HG02840 (cell line): ENCODE results near the gene NAALADL2.
"Not testable (repeated sequence)": the region's sequence is repeated elsewhere in the genome, so short reads cannot be mapped to it uniquely, and the experiment has no call there.

Experiments used
- ATAC-seq: cut with Tn5 transposase; IDR thresholded peaks from one replicate; pipeline ENCODE4 v1.9.1; 2021; ENCODE audit warnings: mild to moderate bottlenecking, moderate library complexity, moderate number of reproducible peaks; ENCODE audit not compliant: unreplicated experiment, low FRiP score

Gene NAALADL2

GRCh38 chr3:175121225-175121624 is 262.1 kb downstream of the NAALADL2 start:
- no peak for ATAC-seq

- no peak for ATAC-seq
These were observed 268.0 kb downstream of the NAALADL2 start for GRCh38 chr3:175127075-175127662.

- ATAC-seq, result no peak
These were observed 270.0 kb downstream of the NAALADL2 start for GRCh38 chr3:175129126-175129525.

- no peak for ATAC-seq
These were observed 270.4 kb downstream of the NAALADL2 start for GRCh38 chr3:175129571-175129970.

- ATAC-seq, result not testable (repeated sequence)
These were observed 272.7 kb downstream of the NAALADL2 start for GRCh38 chr3:175131866-175132265.

GRCh38 chr3:175132706-175133105 is 273.6 kb downstream of the NAALADL2 start:
- ATAC-seq, result not testable (repeated sequence)

- ATAC-seq, result no peak
These were observed 285.2 kb downstream of the NAALADL2 start for GRCh38 chr3:175144368-175144767.

- ATAC-seq, result no peak
These were observed 287.1 kb downstream of the NAALADL2 start for GRCh38 chr3:175146258-175146657.

- no peak for ATAC-seq
These were observed 290.5 kb downstream of the NAALADL2 start for GRCh38 chr3:175149675-175150074.

GRCh38 chr3:175150812-175151401 is 291.8 kb downstream of the NAALADL2 start:
- ATAC-seq, result no peak

- no peak for ATAC-seq
These were observed 294.5 kb downstream of the NAALADL2 start for GRCh38 chr3:175153595-175153994.

- no peak for ATAC-seq
These were observed 296.0 kb downstream of the NAALADL2 start for GRCh38 chr3:175155172-175155571.

GRCh38 chr3:175159202-175159601 is 300.1 kb downstream of the NAALADL2 start:
- ATAC-seq, result no peak

- ATAC-seq, result no peak
These were observed 302.2 kb downstream of the NAALADL2 start for GRCh38 chr3:175161291-175161690.

GRCh38 chr3:175163686-175164085 is 304.6 kb downstream of the NAALADL2 start:
- ATAC-seq, result no peak

- not testable (repeated sequence) for ATAC-seq
These were observed 314.0 kb downstream of the NAALADL2 start for GRCh38 chr3:175173117-175173516.

- no peak for ATAC-seq
These were observed 317.4 kb downstream of the NAALADL2 start for GRCh38 chr3:175176556-175176955.

- ATAC-seq, result no peak
These were observed 319.9 kb downstream of the NAALADL2 start for GRCh38 chr3:175179055-175179454.

GRCh38 chr3:175184392-175184791 is 325.3 kb downstream of the NAALADL2 start:
- no peak for ATAC-seq

- ATAC-seq, result no peak
These were observed 326.8 kb downstream of the NAALADL2 start for GRCh38 chr3:175185903-175186302.

- ATAC-seq, result no peak
These were observed 327.4 kb downstream of the NAALADL2 start for GRCh38 chr3:175186511-175186910.

- ATAC-seq, result no peak
These were observed 328.5 kb downstream of the NAALADL2 start for GRCh38 chr3:175187586-175187985.
